HG03097 (cell line): ENCODE data around the gene IL17RE.
"Not testable (repeated sequence)": the region's sequence is repeated elsewhere in the genome, so short reads cannot be mapped to it uniquely, and the experiment has no call there.

Source experiments
- ATAC-seq: cut with Tn5 transposase; IDR thresholded peaks from one replicate; pipeline ENCODE4 v1.9.1; 2021; ENCODE audit not compliant: unreplicated experiment, low FRiP score

IL17RE gene

DNA sequence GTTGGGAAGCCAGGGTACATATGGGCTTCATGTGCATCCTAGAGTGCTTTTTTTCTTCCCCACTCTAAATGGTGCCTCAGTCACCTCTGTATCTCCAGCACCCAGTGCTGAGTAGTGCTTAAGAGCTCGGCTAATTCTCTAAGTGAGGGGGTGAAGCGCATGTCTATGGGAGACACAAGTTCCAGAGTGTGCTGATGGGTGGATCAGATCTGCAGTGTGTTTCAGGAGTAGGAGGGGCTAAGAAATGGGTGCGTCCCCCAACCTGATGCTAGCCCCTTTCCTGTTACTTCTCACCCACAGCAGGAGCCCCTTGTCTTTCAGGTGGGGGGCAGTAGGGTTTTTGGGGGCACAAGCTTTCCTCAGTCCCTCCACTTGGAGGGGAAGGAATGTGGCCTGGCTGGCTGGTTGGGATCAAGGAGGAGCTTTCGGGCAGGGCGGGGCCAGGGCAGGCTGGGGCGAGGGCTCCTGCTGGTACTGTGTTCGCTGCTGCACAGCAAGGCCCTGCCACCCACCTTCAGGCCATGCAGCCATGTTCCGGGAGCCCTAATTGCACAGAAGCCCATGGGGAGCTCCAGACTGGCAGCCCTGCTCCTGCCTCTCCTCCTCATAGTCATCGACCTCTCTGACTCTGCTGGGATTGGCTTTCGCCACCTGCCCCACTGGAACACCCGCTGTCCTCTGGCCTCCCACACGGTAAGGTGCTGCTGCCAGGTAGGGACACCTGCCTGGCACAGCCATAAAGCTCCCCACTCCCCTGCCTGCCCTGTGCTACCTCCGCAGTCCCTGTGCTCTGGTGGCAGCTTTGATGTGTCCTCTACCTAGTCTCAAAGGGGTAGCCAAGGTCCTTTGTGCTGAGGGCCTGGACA lies at the start of gene IL17RE:
TSS of gene IL17RE (plus strand) at position 477 of the 866 bp plus-strand sequence. CDS start at position 562, 85 bp downstream.
- ATAC-seq, result no peak

DNA sequence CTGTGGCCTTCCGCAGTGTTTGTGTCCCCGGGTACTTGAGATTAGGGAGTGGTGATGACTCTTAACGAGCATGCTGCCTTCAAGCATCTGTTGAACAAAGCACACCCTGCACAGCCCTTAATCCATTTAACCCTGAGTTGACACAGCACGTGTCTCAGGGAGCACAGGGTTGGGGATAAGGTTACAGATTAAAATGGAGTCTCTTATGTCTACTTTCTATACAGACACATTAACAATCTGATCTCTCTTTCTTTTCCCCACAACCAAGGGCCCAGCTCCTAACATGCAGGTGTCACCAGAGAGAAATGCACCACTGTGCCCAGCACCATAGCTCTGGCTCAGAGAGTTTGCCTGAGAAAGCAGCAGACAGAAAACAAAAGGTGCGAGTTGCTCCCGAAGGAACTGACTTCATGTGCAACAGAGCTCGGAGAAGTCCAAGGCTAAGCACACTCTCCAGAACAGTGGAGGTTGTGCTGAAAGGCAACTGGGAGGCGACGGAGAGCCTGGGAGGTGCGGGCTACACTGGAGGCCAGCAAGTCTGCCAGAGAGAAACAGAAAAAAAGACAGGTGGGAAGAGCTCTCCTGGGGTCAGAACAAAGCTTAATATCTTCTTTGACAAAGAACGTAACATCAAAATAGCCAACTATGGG lies 48.2 kb upstream of the IL17RE start:
- not testable (repeated sequence) for ATAC-seq

DNA sequence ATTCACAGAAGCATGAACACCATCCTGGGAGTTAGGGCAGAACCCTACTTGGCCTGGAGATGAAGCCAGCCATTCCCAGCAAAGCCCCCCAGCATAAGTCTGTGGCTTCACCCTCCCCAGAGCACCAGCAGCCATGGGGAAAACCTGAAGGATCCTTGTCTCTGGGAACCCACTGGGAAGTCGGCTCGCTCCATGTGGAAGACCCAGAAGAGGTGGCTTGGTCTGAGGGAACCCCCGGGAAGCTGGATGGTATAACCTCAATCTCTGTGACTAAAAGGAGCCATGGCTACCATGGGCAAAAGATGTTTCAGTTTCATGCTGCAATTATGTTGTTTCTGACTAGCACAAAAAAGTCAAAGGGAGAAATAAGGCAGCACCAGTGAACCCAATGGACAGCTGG lies 47.1 kb upstream of the IL17RE start:
- ATAC-seq, result no peak

GRCh38 chr3:9859530-9860025 lies 43.1 kb upstream of the IL17RE start:
- ATAC-seq, result no peak

DNA sequence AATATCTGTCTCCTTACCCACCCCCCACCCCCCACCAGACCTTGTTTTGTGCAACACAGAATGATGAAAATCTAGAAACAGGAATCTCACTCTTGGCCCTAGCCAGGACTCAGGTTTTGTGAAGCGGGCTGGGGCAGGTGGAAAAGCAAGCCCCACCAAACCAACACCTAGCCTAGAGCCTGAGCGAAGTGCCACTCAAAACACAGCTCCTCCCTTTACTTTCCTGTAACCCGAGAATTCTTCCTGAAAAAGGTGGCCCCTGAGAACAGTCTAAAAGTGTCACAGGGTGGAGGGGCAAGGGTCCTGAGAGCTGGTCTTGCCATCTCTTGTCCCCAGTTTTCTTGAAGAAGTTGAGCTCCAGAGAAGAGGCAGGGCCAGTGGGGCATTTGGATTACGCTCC lies 41.4 kb upstream of the IL17RE start:
- ATAC-seq, result no peak

DNA sequence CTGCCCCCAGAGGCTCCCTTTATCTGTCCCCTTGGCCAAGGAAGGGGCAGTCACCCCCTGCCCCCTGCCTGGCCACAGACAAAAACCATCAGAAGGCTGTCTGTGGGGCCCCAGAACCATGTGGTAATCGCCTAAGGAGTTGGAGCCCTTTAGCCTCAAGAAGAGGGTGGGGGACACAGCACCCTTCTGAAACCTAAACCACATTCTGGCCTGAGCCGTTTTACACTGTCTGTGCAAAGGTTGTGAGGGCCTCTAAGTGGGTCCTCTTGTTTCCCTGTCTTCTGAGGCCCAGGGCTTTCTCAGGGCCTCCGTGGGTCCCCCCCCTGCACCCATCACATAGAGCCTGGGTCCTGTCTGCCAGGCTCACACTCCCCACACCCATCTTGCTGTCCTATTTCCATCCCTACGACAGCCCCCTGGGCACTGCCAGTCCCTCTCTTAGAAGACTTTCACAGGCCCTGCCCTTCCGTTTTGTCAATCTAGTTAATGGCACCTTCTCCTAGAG lies 41.0 kb upstream of the IL17RE start:
- ATAC-seq, result no peak

GRCh38 chr3:9862391-9863057 lies 40.1 kb upstream of the IL17RE start:
- no peak for ATAC-seq

DNA sequence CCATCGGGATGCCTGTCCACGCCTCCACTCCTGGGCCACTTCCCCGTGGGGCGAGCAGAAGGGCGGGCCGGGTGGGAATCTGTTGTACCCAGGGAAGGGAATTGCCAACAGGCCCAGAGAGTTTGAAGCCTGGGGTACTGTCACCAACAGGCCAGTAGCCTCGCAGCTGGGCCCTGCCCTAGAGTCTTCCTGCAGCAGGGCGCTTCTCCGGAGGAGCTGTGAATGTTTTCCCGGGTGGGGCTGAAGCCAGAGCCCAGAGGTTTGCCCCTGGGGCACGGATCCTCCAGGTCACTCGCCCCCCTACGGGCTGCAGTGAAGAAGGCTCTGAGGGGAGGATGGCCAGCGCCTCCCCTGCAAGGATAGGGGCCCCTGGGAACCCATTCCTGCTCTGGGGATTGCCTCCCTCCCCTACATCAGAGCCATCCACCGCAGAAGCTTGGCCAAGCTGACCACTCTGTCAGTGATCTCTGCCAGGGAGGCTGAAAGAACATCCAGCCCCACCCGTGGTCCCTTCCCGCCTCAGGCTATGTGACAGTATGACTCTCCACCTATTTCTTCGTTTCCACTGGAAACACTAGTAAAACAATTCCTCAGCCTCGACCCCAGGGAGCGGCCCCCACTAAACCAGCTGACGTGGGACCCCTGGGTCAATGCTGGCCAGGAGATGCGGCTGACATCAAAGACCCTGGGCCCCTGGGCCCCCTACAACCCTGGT lies 39.4 kb upstream of the IL17RE start:
- ATAC-seq, result no peak

DNA sequence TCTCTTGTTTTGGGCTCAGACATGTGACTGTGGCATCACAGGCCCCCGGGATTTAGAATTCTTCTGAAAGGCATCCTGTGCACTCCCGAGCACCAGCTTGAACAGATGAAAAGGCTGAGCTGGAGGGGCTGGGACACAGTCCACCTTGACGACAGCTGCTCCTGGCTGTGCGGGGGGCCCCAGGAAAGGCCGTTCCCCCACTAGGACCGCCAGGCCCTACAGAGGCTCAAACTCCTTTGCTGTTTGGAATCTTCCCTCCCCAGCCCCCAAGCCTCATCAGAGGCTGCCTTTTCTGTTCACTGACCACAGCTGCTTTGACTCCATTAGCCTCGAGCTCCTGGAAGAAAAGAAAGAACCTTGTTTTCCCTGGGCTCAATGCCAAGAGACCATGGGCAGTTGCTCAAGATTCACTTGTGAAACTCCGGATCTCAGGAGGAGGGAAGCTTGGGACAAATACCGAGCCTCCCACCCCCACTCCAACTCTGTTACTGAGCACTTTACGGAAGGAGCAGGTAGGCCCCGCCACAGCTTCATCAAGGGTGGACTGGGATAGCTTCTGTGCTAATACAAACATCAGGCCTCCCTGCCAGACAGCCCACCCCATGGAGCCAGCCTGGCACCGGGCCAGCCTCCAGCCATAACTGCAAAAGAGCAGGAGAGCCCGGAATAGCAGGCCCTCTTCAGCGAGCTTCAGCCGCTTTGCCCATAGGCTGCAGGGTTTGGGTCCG lies 38.3 kb upstream of the IL17RE start:
- ATAC-seq, result no peak

GRCh38 chr3:9865125-9865637 lies 37.5 kb upstream of the IL17RE start:
- ATAC-seq, result not testable (repeated sequence)

- no peak for ATAC-seq
Observed at GRCh38 chr3:9866639-9867038, 36.0 kb upstream of the IL17RE start.

DNA sequence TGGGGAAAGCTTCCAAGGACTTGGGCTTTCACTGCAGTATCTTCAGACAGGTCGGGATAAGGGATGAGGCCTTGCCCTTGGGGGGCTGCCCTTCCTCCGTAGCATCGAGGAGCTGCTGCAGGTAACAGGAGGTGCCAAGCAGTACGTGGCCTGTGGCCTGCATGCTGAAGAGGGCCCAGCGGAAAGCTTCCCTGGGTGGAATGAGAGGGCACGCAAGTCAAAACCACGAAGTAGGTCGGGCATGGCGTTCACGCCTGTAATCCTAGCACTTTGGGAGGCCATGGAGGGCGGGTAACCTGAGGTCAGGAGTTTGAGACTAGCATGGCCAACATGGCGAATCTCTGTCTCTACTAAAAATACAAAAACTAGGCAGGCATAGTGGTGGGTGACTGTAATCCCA lies 35.5 kb upstream of the IL17RE start:
- ATAC-seq, result no peak

GRCh38 chr3:9869955-9870354 lies 32.7 kb upstream of the IL17RE start:
- ATAC-seq, result no peak

DNA sequence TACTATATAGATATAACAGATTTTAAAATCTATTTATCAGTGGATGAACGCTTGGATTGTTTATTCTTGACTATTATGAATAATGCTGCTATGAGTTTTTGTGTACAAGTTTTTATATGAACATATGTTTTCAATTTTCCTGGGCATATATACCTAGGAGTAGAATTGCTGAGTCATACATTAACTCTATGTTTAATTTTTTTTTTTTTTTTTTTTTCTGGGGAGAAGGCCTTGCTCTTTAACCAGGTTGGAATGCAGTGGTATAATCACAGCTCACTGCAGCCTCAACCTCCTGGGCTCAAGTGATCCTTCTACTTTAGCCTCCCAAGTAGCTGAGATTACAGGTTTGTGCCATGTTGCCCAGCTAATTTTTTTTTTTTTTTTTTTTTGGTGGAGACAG lies 31.7 kb upstream of the IL17RE start:
- ATAC-seq, result no peak

DNA sequence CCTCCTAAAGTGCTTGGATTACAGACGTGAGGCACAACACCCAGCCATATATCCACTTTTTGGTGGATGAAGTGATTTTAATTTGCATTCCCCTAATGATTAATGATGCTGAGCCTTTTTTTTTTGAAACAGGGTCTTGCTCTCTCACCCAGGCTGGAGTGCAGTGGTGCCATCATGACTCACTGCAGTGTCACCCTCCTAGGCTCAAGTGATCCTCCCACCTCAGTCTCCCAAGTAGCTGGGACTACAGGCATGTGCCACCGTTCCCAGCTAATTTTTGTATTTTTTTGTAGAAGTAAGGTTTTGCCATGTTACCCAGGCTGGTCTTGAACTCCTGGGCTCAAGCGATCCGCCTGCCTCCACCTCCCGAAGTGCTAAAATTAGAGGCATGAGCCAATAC lies 30.6 kb upstream of the IL17RE start:
- not testable (repeated sequence) for ATAC-seq

DNA sequence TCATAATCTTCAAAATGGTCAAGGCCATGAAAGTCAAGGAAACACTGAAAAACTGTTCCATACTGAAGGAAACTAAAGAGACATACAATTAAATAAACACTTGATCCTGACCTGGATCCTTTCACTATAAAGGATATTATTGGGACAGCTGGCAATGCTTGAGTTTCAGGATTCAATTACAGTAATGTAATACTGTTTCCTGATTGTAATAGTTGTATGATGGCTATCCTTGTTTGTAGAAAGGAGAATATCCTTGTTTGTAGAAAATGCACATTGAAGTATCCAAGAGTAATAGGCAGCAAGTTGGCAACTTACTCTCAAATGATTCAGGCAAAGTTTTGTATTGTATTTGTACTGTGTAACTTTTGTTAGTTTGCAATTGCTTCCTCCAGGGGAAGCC lies 27.2 kb upstream of the IL17RE start:
- ATAC-seq, result no peak

DNA sequence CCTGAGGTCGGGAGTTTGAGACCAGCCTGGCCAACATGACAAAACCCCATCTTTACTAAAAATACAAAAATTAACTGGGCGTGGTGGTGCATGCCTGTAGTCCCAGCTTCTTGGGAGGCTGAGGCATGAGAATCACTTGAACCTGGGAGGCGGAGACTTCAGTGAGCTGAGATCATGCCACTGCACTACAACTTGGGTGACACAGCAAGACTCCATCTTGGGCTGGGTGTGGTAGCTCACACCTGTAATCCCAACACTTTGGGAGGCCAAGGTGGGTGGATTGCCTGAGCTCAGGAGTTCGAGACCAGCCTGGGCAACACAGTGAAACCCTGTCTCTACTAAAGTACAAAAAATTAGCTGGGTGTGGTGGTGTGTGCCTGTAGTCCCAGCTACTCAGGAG lies 26.4 kb upstream of the IL17RE start:
- not testable (repeated sequence) for ATAC-seq

- ATAC-seq, result no peak
Observed at GRCh38 chr3:9876991-9877390, 25.7 kb upstream of the IL17RE start.

DNA sequence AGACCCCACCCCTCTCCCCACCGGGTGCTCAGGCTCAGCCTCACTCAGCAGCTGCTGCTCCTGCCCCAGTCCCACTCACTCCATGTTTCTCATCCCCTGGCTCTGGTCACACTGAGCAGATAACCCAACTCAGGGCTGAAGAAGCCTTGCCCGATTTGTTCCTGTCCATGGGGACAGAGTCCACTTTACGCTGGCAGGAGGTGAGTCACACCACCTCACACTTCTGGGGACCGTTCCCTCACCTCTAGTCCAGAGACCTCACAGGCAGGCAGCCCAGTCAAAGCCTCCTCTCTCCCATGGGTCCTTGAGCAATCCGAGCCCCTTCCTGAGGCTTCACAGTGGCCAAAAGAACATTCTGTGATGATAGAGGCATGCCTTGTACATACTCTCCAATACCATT lies 23.9 kb upstream of the IL17RE start:
- ATAC-seq, result no peak
